Left colon (tissue), 2 donors: ENCODE measurements around the gene SIRT4. TPM values are rescaled to one million over a fixed set of nuclear protein-coding genes. Genes with fewer than 3 reads are reported as not detected.

Experiments used
- ATAC-seq: fragments of 200-7000 bp; cut with Tn5 transposase; one replicate; pipeline ENCODE4 v1.9.1; 2020; ENCODE audit warnings: mild to moderate bottlenecking, moderate library complexity
- DNase-seq, 2 donors: peaks; one replicate each; pipeline ENCODE4 v3.0.0-alpha.2; 2020
- intact Hi-C, 2 donors: fragments of 100-400 bp; cut with DNase I in 1 of 2; cut with micrococcal nuclease in 1 of 2; formaldehyde crosslinking; loops; one replicate each; pipeline versions ENCODE4 v1.11.2 to v1.14.0; 2022; cut with DNase I, micrococcal nuclease
- total RNA-seq, 2 donors: library from RNA; stranded (reverse); fragmentation: NEBNext Ultra II Directional; extraction: Animal tissue kit (Norgen Biotek cat#: 25700); gene quantifications; one replicate each; pipeline ENCODE4 v1.2.1, GENCODE V29; 2021
- donor health status: DM: no; HTN: no; CAD: no.
- donor health status: DM: yes; HTN: yes; CAD: no.

SIRT4 gene
- total RNA-seq, 2 donors from 2014 or later: 1.2 to 1.3 TPM

DNA sequence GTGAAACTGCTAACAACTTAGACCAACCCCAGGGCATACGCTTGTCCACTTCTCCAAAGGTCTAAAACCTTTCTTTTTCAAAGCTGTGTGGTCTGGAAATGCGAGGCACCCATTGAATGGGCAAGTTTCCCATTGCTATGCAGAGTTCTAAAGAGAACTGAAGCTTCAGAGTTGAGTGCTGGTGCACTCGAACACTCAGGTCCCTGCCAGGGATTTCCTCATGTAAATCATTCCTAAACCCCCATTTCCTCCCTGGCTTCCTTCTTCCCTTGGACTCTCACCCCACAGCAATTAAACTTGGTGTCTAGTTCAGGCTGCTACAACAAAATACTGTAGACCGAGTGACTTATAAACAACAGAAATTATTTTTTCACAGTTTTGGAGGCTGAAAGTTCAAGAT is 34.4 kb upstream of the SIRT4 start:
- intact Hi-C loops: loop anchor here (2.0 to 5.0 kb wide), 2 partner anchors 40 to 41 kb away; no protein-coding TSS in a partner anchor
- ATAC-seq (peak; percentile 73), DNase-seq (no peak)

GRCh38 chr12:120276734-120277133 is 25.4 kb upstream of the SIRT4 start:
- intact Hi-C loops: no loop called here
- no peak for DNase-seq
- no peak for ATAC-seq

DNA sequence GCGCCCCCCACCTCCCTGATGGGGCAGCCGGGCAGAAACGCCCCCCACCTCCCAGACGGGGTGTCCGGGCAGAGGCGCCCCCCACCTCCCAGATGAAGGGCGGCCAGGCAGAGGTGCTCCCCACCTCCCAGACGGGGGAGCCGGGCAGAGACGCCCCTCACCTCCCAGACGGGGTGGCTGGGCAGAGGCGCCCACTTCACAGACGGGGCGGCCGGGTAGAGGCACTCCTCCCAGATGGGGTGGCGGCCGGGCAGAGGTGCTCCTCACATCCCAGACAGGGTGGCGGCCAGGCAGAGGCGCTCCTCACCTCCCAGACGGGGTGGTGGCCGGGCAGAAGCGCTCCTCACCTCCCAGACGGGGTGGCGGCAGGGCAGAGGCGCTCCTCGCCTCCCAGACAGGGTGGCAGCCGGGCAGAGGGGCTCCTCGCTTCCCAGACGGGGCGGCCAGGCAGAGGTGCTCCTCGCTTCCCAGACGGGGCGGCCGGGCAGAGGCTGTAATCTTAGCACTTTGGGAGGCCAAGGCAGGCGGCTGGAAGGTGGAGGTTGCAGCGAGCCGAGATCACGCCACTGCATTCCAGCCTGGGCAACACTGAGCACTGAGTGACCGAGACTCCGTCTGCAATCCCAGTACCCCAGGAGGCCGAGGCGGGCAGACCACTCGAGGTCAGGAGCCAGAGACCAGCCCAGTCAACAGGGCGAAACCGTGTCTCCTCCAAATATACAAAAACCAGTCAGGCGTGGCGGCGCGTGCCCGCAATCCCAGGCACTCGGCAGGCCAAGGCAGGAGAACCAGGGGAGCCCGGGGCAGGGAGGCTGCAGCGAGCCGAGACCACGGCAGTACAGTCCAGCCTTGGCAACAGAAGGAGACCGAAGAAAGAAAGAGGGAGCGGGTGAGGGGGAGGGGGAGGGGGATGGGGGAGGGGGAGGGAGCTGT is 23.7 kb upstream of the SIRT4 start:
- ATAC-seq (no peak), DNase-seq (no peak)
- intact Hi-C loops: no loop called here

DNA sequence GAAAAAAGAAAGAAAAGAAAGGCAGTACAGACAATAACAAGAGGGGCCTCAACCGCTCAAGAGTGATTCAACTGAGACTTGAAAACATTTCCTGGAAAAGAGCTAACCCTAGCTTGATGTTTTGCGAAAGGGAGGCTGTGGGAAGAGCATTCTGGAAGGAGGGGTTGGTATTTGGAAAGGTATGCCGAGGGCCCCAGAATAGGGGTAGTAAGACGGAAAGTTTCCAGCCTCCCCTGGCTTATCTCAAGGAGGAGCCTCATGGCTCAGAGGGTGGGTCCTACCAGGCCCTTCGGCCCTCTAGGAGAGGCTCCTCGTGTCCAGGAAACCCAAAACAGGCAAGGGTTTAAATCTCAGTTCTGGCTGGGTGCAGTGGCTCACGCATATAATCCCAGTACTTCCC is 18.8 kb upstream of the SIRT4 start:
- intact Hi-C loops: no loop called here
- ATAC-seq (no peak), DNase-seq (no peak)

DNA sequence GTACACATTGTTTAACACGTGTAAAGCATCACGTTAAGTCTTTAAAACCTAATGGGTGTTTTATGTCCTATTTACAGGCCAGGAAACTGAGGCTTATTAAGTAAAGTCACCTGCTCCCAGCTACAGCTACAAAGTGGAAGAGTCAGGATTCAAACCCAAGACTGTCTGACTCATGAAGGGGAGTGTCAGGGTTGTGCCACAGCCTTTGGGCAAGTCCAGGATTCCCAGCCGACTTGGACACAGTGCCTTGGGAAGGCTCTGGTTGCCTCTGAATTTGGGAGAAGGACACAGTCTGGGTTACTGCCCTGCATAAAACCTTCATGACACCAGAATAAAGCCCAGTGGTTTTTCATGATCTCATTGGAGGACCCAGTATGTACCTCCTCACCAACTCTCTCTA is 17.7 kb upstream of the SIRT4 start:
- ATAC-seq: no peak
- intact Hi-C loops: no loop called here

GRCh38 chr12:120286768-120287490 is 15.2 kb upstream of the SIRT4 start:
- no peak for ATAC-seq
- intact Hi-C loops: no loop called here
- DNase-seq: no peak

More for the DNA sequence above, 17.7 kb upstream of the SIRT4 start:
- no peak for DNase-seq

- no peak for ATAC-seq
- intact Hi-C loops: no loop called here
- no peak for DNase-seq
Measured at GRCh38 chr12:120287491-120287890, 14.6 kb upstream of the SIRT4 start.

DNA sequence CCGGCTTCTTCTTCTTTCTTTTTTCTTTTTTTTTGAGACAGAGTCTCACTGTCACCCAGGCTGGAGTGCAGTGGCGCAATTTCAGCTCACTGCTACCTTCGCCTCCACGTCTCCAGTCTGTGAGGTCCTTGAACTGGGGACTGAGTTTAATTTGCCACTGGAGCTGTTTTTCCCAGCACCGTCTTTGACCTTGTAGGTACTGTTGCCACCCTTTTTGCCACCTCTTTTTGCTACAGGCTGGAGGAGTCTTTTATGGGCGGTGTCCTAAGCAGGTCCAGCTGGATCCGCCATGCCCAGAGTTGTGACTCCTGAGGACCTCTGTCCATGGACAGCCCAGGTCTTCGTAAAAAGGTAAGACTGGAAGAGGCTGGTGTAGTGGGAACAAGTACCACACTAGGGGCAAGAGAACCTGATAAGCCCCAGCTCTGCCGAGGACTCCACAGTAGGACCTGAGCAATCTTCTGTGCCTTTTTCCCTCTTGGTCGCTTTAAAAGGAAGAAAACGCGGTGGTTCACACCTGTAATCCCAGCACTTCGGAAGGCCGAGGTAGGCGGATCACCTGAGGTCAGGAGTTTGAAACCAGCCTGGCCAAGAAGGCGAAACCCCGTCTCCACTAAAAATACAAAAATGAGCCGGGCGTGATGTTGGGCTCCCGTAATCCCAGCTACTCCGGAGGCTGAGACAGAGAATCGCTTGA is 11.4 kb upstream of the SIRT4 start:
- intact Hi-C loops: no loop called here
- DNase-seq: peak; percentile 44 to 50
- ATAC-seq: peak; percentile 41

DNA sequence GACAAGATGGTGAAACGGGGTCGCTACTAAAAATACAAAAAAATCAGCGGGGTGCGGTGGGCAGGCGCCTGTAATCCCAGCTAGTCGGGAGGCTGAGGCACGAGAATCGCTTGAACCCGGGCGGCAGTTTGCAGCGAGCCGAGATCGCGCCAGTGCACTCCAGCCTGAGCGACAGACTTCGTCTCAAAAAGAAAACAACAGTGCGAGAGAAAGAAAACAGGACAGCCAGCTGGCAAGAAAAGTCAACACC is 9.8 kb upstream of the SIRT4 start:
- DNase-seq: no peak
- intact Hi-C loops: no loop called here
- ATAC-seq: peak; percentile 16

- DNase-seq (peak; percentile 63 to 68), ATAC-seq (peak; percentile 49)
- intact Hi-C loops: no loop called here
Measured at GRCh38 chr12:120292661-120293531, 9.2 kb upstream of the SIRT4 start, which contains the start of gene RNU4-1. RNU4-1 (minus strand) TSS chr12:120293237.

GRCh38 chr12:120314220-120314619 is 12.1 kb downstream of the SIRT4 start:
- ATAC-seq: no peak
- no peak for DNase-seq
- intact Hi-C loops: no loop called here

- no peak for DNase-seq
- intact Hi-C loops: no loop called here
- ATAC-seq: peak; percentile 3
Measured at GRCh38 chr12:120316798-120317223, 14.7 kb downstream of the SIRT4 start.

GRCh38 chr12:120317224-120318105 is 15.3 kb downstream of the SIRT4 start:
- ATAC-seq: peak; percentile 90
- DNase-seq: peak; percentile 100
- intact Hi-C loops: no loop called here

- DNase-seq (peak in 1 of 2 donors; percentile 44), ATAC-seq (peak; percentile 62)
Measured at GRCh38 chr12:120321382-120322202, 19.5 kb downstream of the SIRT4 start.

GRCh38 chr12:120323772-120324171 is 21.7 kb downstream of the SIRT4 start:
- DNase-seq (no peak), ATAC-seq (no peak)
- intact Hi-C loops: no loop called here

More at GRCh38 chr12:120321382-120322202, 19.5 kb downstream of the SIRT4 start:
- intact Hi-C loops: no loop called here

DNA sequence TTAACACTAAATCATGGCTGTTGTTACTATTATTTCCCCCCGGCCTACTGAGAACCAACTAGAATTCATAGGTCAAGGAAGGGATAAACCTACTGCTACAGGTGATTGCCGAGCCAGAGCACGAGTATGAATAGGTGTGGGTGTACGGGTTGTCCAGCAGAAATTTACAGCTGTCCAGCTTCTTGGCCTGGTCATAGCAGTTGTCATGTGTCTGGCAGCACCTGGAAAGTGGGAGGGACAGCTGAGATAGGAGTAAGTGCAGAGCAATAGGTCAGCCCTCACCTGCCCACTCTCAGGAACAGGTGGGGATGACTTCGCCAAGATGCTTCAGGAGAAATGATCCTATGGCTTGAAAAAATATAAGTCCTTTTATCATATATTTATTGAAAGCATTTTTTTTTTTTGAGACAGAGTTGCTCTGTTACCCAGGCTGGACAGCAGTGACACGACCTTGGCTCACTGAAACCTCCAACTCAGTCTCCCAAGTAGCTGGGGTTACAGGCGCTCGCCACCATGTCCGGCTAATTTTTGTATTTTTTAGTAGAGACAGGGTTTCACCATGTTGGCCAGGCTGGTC is 22.8 kb downstream of the SIRT4 start:
- intact Hi-C loops: no loop called here
- ATAC-seq: no peak
- DNase-seq: no peak
